WTC11 (cell line): ENCODE measurements around the gene RFTN2. TPM values are rescaled to one million over a fixed set of nuclear protein-coding genes. Genes with fewer than 3 reads are reported as not detected.

Experiments used
- ATAC-seq: fragments of 200-7000 bp; cut with Tn5 transposase; 2 replicates; pipeline ENCODE4 v1.10.0; 2021; ENCODE audit warnings: mild to moderate bottlenecking, moderate library complexity
- CTCF ChIA-PET: fragments of 300-600 bp; sonication (Branson Sonifier 250); formaldehyde crosslinking; loops from one replicate; lab custom pipeline; 2021; ENCODE audit warnings: antibody characterized with exemption; lab: Charles Lee
- POLR2A ChIA-PET: fragments of 350-600 bp; sonication (Branson Sonifier 250); formaldehyde crosslinking; loops from one replicate; lab custom pipeline; 2021; ENCODE audit warnings: antibody characterized with exemption; lab: Charles Lee
- DNase-seq: peaks from one replicate; pipeline ENCODE4 v3.0.0; 2021; ENCODE audit warnings: low spot score
- H3K27ac Mint-ChIP-seq: 2 replicates; pipeline ENCODE4 v1.8.0; 2021; ENCODE audit warnings: mixed read lengths
- H3K27me3 Mint-ChIP-seq: 2 replicates; pipeline ENCODE4 v1.8.0; 2021; ENCODE audit warnings: low read depth, mild to moderate bottlenecking, moderate library complexity, mixed read lengths
- H3K36me3 Mint-ChIP-seq: 2 replicates; pipeline ENCODE4 v1.8.0; 2021; ENCODE audit warnings: mixed read lengths
- H3K4me1 Mint-ChIP-seq: 2 replicates; pipeline ENCODE4 v1.8.0; 2022; ENCODE audit warnings: mixed read lengths
- H3K4me3 Mint-ChIP-seq: 2 replicates; pipeline ENCODE4 v1.8.0; 2021; ENCODE audit warnings: mild to moderate bottlenecking, moderate library complexity, mixed read lengths
- H3K9me3 Mint-ChIP-seq: 2 replicates; pipeline ENCODE4 v1.8.0; 2021; ENCODE audit warnings: mixed read lengths
- AR ChIP-seq: fragments of 250-450 bp; sonication (Bioruptor Pico); IDR thresholded peaks from 2 replicates; pipeline ENCODE4 v1.9.0; 2021; ENCODE audit warnings: mild to moderate bottlenecking
- CDX4 ChIP-seq: fragments of 250-450 bp; sonication (Bioruptor Pico); IDR thresholded peaks from 2 replicates; pipeline ENCODE4 v1.9.0; 2021; ENCODE audit warnings: moderate library complexity, mild to moderate bottlenecking, inconsistent platforms, borderline replicate concordance
- CREB1 ChIP-seq: sonication (generic); formaldehyde crosslinking; IDR thresholded peaks from 2 replicates; pipeline ENCODE4 v1.8.0; 2023; ENCODE audit warnings: mild to moderate bottlenecking, missing genetic modification reagents
- FOXJ3 ChIP-seq: sonication (generic); formaldehyde crosslinking; IDR thresholded peaks from 2 replicates; pipeline ENCODE4 v1.9.0; 2021; ENCODE audit warnings: missing genetic modification reagents, mild to moderate bottlenecking, borderline replicate concordance
- FOXK1 ChIP-seq: sonication (generic); formaldehyde crosslinking; IDR thresholded peaks from 2 replicates; pipeline ENCODE4 v1.8.0; 2022; ENCODE audit warnings: mild to moderate bottlenecking, moderate library complexity, missing genetic modification reagents
- GTF2I ChIP-seq: fragments of 250-450 bp; sonication (Bioruptor Pico); conservative IDR thresholded peaks from 2 replicates; pipeline ENCODE4 v1.4.0; 2021; ENCODE audit warnings: mild to moderate bottlenecking
- HMGA2 ChIP-seq: fragments of 250-450 bp; sonication (Bioruptor Pico); IDR thresholded peaks from 2 replicates; pipeline ENCODE4 v1.4.0; 2021; ENCODE audit warnings: mild to moderate bottlenecking, moderate library complexity
- NFYB ChIP-seq: sonication (generic); formaldehyde crosslinking; conservative IDR thresholded peaks from 2 replicates; pipeline ENCODE4 v1.8.0; 2022; ENCODE audit warnings: low read depth, missing genetic modification reagents
- NR2C2 ChIP-seq: sonication (generic); formaldehyde crosslinking; IDR thresholded peaks from 2 replicates; pipeline ENCODE4 v1.8.0; 2022; ENCODE audit warnings: mild to moderate bottlenecking, missing genetic modification reagents
- SMAD4 ChIP-seq: sonication (generic); formaldehyde crosslinking; IDR thresholded peaks from 2 replicates; pipeline ENCODE4 v1.8.0; 2022; ENCODE audit warnings: mild to moderate bottlenecking, missing genetic modification reagents
- TCF7 ChIP-seq: sonication (generic); formaldehyde crosslinking; IDR thresholded peaks from 2 replicates; pipeline ENCODE4 v1.8.0; 2022; ENCODE audit warnings: mild to moderate bottlenecking, low read depth, missing genetic modification reagents, moderate library complexity
- ZNF219 ChIP-seq: sonication (generic); formaldehyde crosslinking; IDR thresholded peaks from 2 replicates; pipeline ENCODE4 v1.8.0; 2023; ENCODE audit warnings: missing genetic modification reagents, mild to moderate bottlenecking, borderline replicate concordance
- ZNF232 ChIP-seq: sonication (generic); formaldehyde crosslinking; IDR thresholded peaks from 2 replicates; pipeline ENCODE4 v1.8.0; 2022; ENCODE audit warnings: mild to moderate bottlenecking, missing genetic modification reagents
- ZNF396 ChIP-seq: fragments of 250-450 bp; sonication (Bioruptor Pico); IDR thresholded peaks from 2 replicates; pipeline ENCODE4 v1.8.0; 2021; ENCODE audit warnings: mild to moderate bottlenecking, moderate library complexity, borderline replicate concordance
- total RNA-seq: library from RNA; stranded (reverse); gene quantifications from 3 replicates; pipeline ENCODE4 v1.2.3, GENCODE V29; 2021
- TF ChIP-seq, protein P1 (sequence below): sonication (generic); formaldehyde crosslinking; IDR thresholded peaks from 2 replicates; pipeline ENCODE4 v1.8.1; 2023; ENCODE audit warnings: mild to moderate bottlenecking, missing genetic modification reagents, borderline replicate concordance
- TF ChIP-seq, protein P2 (sequence below): sonication (generic); formaldehyde crosslinking; conservative IDR thresholded peaks from 2 replicates; pipeline ENCODE4 v1.8.1; 2022; ENCODE audit warnings: mild to moderate bottlenecking, missing genetic modification reagents
- TF ChIP-seq, protein P3 (sequence below): fragments of 250-450 bp; sonication (Bioruptor Pico); IDR thresholded peaks from 2 replicates; pipeline ENCODE4 v1.9.0; 2021; ENCODE audit warnings: mild to moderate bottlenecking, borderline replicate concordance

Gene RFTN2
- total RNA-seq, 1 experiment from 2014 or later, result 1.9 TPM

GRCh38 chr2:197543206-197543605, 132.2 kb downstream of the RFTN2 start:
- ChIA-PET CTCF (no interaction called here), POLR2A (no interaction called here)
- TF ChIP-seq CREB1 (CRISPR knock-in tag) (no peak), ZNF219 (CRISPR knock-in tag) (no peak), CDX4 (CRISPR knock-in tag) (no peak), GTF2I (no peak), TCF7 (CRISPR knock-in tag) (no peak), AR (CRISPR knock-in tag) (no peak), NR2C2 (CRISPR knock-in tag) (no peak), FOXK1 (no peak), FOXJ3 (CRISPR knock-in tag) (no peak)
- TF ChIP-seq, protein P1, sequence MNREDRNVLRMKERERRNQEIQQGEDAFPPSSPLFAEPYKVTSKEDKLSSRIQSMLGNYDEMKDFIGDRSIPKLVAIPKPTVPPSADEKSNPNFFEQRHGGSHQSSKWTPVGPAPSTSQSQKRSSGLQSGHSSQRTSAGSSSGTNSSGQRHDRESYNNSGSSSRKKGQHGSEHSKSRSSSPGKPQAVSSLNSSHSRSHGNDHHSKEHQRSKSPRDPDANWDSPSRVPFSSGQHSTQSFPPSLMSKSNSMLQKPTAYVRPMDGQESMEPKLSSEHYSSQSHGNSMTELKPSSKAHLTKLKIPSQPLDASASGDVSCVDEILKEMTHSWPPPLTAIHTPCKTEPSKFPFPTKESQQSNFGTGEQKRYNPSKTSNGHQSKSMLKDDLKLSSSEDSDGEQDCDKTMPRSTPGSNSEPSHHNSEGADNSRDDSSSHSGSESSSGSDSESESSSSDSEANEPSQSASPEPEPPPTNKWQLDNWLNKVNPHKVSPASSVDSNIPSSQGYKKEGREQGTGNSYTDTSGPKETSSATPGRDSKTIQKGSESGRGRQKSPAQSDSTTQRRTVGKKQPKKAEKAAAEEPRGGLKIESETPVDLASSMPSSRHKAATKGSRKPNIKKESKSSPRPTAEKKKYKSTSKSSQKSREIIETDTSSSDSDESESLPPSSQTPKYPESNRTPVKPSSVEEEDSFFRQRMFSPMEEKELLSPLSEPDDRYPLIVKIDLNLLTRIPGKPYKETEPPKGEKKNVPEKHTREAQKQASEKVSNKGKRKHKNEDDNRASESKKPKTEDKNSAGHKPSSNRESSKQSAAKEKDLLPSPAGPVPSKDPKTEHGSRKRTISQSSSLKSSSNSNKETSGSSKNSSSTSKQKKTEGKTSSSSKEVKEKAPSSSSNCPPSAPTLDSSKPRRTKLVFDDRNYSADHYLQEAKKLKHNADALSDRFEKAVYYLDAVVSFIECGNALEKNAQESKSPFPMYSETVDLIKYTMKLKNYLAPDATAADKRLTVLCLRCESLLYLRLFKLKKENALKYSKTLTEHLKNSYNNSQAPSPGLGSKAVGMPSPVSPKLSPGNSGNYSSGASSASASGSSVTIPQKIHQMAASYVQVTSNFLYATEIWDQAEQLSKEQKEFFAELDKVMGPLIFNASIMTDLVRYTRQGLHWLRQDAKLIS (CRISPR knock-in tag), result no peak
- TF ChIP-seq, protein P2, sequence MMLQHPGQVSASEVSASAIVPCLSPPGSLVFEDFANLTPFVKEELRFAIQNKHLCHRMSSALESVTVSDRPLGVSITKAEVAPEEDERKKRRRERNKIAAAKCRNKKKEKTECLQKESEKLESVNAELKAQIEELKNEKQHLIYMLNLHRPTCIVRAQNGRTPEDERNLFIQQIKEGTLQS (CRISPR knock-in tag), result no peak
- H3K4me3 Mint-ChIP-seq, result no peak overlapping the region
- peaks cover 48% of the 10 kb centered on the region for H3K36me3 Mint-ChIP-seq
- H3K4me1 Mint-ChIP-seq, result peaks cover 13% of the 10 kb centered on the region
- no peaks in the 10 kb centered on the region for H3K9me3 Mint-ChIP-seq
- peak overlapping the region; percentile 84 for H3K27ac Mint-ChIP-seq
- no peaks in the 10 kb centered on the region for H3K27me3 Mint-ChIP-seq
- DNase-seq (no peak), ATAC-seq (no peak)

DNA sequence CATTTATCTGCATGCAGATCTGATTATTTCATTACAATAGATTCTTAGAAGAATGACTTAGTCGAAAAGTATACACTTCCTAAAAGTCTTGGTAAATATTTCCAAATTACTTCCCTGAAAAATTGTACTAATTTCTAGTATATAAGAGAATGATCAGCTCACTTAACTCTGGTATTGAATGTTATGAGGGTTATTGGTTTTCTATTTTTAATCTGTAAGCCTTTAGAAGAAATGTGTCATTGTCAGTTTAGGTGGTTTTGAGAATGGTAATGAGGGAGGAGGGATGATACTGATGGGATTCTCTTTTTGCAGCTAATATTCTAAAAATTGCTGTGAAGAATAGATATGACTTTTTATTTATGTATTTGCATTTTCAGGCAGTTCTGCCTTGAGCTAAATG, 135.7 kb downstream of the RFTN2 start:
- no peak overlapping the region for H3K4me3 Mint-ChIP-seq
- no peak for ATAC-seq
- ChIA-PET CTCF (no interaction called here), POLR2A (interaction anchor here (0.6 kb wide), 1 partner anchor 20 kb away, joined by 4 read pairs; no protein-coding TSS in a partner anchor)
- no peaks in the 10 kb centered on the region for H3K9me3 Mint-ChIP-seq
- H3K27ac Mint-ChIP-seq, result no peak overlapping the region
- H3K36me3 Mint-ChIP-seq, result peaks cover 76% of the 10 kb centered on the region
- H3K4me1 Mint-ChIP-seq, result peaks cover 13% of the 10 kb centered on the region
- DNase-seq, result no peak
- H3K27me3 Mint-ChIP-seq, result no peaks in the 10 kb centered on the region
- TF ChIP-seq SMAD4 (CRISPR knock-in tag) (no peak), HMGA2 (CRISPR knock-in tag) (no peak), ZNF232 (no peak), ZNF396 (no peak), NFYB (CRISPR knock-in tag) (no peak)
- TF ChIP-seq, protein P2 (CRISPR knock-in tag), result no peak
- TF ChIP-seq, protein P3, sequence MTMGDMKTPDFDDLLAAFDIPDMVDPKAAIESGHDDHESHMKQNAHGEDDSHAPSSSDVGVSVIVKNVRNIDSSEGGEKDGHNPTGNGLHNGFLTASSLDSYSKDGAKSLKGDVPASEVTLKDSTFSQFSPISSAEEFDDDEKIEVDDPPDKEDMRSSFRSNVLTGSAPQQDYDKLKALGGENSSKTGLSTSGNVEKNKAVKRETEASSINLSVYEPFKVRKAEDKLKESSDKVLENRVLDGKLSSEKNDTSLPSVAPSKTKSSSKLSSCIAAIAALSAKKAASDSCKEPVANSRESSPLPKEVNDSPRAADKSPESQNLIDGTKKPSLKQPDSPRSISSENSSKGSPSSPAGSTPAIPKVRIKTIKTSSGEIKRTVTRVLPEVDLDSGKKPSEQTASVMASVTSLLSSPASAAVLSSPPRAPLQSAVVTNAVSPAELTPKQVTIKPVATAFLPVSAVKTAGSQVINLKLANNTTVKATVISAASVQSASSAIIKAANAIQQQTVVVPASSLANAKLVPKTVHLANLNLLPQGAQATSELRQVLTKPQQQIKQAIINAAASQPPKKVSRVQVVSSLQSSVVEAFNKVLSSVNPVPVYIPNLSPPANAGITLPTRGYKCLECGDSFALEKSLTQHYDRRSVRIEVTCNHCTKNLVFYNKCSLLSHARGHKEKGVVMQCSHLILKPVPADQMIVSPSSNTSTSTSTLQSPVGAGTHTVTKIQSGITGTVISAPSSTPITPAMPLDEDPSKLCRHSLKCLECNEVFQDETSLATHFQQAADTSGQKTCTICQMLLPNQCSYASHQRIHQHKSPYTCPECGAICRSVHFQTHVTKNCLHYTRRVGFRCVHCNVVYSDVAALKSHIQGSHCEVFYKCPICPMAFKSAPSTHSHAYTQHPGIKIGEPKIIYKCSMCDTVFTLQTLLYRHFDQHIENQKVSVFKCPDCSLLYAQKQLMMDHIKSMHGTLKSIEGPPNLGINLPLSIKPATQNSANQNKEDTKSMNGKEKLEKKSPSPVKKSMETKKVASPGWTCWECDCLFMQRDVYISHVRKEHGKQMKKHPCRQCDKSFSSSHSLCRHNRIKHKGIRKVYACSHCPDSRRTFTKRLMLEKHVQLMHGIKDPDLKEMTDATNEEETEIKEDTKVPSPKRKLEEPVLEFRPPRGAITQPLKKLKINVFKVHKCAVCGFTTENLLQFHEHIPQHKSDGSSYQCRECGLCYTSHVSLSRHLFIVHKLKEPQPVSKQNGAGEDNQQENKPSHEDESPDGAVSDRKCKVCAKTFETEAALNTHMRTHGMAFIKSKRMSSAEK (CRISPR knock-in tag), result no peak
- TF ChIP-seq, protein P1 (CRISPR knock-in tag), result no peak
